H1 (cell line): ENCODE results near the gene CACNA2D3. TPM values are rescaled to one million over a fixed set of nuclear protein-coding genes. Genes with fewer than 3 reads are reported as not detected.

Experiments
- BRCA1 ChIP-seq: IDR thresholded peaks from 2 replicates; pipeline ENCODE4 v1.6.1; 2012; ENCODE audit warnings: low read depth, low read length, improper control_type of control experiment
- EZH2 ChIP-seq: fragments of 200-600 bp; sonication (generic); IDR thresholded peaks from 2 replicates; pipeline ENCODE4 v1.7.1; 2012; ENCODE audit warnings: low read depth, mild to moderate bottlenecking, moderate library complexity, low read length, inconsistent platforms; ENCODE audit not compliant: severe bottlenecking
- FOSL1 ChIP-seq: IDR thresholded peaks from 2 replicates; pipeline ENCODE4 v1.6.1; 2011; ENCODE audit warnings: mild to moderate bottlenecking, low read depth, low read length, moderate library complexity; ENCODE audit not compliant: insufficient read depth
- SP4 ChIP-seq: IDR thresholded peaks from 2 replicates; pipeline ENCODE4 v1.6.1; 2012; ENCODE audit warnings: low read length, inconsistent platforms
- ZNF274 ChIP-seq: IDR thresholded peaks from 2 replicates; pipeline ENCODE4 v1.7.0; 2012; ENCODE audit warnings: low read length, borderline replicate concordance; ENCODE audit errors: extremely low read depth
- polyA plus RNA-seq, 7 experiments: library from polyadenylated mRNA; depleted of rRNA in 3 of 7; stranded (reverse) in 5 of 7; unstranded in 2 of 7; fragments of >200 nt in 5 of 7; fragments of 200-250 nt in 2 of 7; gene quantifications; 1 replicate in 5 of 7; 2 replicates in 1 of 7; 4 replicates in 1 of 7; pipeline versions ENCODE4 v1.2.1 to v1.2.3, GENCODE V29; 2011 to 2013; ENCODE audit warnings: missing spikeins in 2 of 7, mixed read lengths in 2 of 7
- total RNA-seq: library from RNA; stranded (reverse); fragmentation: NEBNext Ultra II Directional; extraction: Animal tissue kit (Norgen Biotek cat#: 25700); gene quantifications from 2 replicates; pipeline ENCODE4 v1.2.1, GENCODE V29; 2021

CACNA2D3 gene
- total and polyA plus RNA-seq, 2 of the 8 experiments (the other 6 are each of a cell fraction or from before 2014, with no cell fraction given) = 1.5 to 1.8 TPM

DNA sequence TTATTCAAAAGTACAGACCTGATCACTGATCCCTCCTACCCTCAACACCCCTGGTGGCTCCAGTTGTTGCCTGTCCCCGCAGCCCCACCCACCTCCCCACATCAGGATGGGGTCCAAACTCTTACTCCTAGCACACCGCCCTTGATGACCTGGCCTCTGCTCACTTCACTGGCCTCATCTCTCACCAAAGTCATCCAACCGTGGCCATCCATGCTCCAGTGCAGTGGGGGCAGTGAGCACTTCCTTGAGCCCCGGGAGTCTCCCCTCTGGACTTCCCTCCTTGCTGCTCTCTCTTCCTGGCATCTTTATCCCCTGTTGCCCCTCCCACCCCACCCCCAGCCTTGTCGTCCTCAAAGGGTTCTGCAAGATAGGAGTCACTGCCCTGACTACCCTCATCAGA, 191.1 kb downstream of the CACNA2D3 start (continued):
- no peak for TF ChIP-seq EZH2
- TF ChIP-seq SP4 = no peak
- TF ChIP-seq BRCA1 = no peak
- no peak for TF ChIP-seq ZNF274
- TF ChIP-seq FOSL1 = no peak
